ENCODE measurements around the gene FUT7.
"Not testable (repeated sequence)": the region's sequence is repeated elsewhere in the genome, so short reads cannot be mapped to it uniquely, and the experiment has no call there.

The FUT7 gene

DNA sequence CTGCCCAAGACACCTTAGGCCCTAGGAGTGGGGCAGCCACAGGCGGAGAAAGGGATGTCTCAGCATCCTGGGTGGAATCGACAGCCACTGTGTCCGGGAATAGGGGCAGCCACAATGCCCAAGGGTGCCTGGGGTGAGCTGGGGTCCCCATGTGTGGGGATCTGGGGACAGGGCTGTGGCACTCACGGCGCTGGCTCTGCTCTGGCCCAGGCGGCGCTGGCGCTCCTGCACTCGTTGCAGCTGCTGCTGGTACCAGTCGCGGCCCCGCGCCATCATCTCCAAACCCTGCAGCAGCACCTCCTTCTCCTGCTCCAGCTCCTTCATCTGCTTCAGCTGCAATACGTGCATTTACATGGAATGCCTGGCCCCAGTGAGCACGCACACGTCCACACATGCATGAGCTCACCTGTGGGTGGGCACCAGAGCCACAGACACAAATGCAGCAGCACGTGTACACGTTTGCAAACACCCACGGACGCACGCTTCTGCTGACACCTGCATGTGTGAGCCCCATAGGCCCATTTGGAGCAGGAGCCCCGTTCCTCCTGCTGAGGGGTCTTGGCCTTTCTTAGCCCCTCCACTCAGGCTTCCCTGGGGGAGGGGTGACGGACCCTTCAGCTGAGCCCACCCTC is 33.6 kb upstream of the FUT7 start:
- no peak for DNase-seq

DNA sequence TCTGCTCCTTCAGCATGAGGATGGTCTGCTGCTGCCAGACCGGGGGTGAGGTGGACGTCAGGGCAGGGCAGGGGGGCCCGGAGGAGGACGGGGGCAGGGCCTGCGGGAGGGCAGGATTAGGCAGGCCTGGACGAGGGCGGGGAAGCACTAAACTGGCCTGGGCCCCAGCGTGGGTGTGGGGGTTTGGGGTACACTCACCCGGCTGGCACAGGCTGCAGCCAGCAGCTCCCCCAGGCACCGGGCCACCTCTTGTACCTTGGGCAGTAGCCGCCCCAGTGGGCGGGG is 32.9 kb upstream of the FUT7 start:
- DNase-seq: no peak

DNA sequence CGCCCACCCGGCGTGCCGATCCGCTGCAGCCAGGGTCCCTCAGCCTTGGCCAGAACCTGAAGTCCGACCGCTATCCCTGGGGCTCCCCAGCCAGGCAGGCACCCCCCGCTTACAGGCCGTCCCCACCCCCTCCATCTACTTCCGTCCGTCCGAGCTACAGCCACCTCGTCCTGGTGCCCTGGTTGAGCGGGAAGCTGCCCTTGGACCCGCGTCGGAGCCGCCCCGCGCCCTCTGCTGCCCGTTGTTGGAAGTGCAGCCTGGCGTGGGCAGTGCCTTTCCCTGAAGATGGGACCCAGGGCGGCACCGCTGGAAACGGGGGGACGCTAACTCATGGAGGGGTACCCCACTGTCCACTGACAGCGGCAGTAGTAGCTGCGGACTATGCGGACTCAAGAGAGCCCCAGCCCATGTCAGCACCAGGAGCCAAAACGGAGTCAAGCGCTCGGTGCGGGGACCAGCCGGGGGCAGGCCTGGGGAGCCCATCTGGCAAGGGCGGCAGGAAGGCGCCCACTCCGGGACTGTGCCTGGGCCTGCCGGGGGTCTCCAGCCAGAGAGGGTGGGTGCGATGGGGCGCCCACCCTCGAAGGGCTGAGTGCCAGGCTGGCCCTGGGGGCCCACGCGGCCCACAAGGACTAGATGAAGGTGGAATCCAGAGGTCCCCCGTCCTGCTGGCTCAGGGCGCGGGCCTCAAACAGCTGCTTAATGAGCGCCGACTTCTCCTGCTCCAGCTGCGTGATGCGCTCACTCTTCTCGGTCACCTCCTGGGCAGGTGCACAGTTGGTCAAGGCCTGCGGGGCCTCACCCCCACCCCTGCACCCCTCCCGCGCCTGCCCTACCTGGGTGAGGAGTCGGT is 32.4 kb upstream of the FUT7 start:
- peak; percentile 10 for DNase-seq

DNA sequence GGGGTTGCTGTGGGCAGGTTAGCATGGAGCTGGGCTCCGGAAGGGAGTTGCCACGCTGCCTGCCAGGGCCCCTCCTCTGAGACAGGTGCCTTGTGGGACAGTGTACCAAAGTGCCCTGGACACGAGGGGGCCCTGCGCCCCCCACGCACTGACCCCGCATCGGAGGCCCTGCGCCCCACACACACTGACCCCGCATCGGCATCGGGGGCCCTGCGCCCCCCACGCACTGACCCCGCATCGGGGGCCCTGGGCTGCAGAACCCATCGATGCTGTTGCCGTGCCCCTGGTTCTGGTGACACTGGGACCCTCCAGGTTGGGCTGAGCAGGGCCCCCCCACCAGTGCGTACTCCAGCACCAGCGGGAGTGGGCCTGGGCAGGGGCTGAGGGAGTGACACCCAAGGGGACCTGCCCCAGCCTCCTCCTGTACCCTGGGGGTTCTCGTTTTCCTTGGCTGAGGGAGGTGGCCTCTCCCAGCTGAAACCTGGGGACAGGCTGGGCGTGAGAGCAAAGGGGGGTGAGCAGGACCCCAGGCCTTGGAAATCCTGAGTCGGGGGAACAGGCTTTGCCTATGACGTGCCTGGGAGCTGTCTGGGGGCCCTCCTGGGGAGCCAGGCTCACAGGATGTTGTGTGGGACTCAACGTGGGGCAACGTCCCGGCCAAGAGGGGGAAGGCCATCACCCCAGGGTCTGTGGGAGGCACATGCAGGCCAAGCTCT is 31.6 kb upstream of the FUT7 start:
- DNase-seq: no peak

DNA sequence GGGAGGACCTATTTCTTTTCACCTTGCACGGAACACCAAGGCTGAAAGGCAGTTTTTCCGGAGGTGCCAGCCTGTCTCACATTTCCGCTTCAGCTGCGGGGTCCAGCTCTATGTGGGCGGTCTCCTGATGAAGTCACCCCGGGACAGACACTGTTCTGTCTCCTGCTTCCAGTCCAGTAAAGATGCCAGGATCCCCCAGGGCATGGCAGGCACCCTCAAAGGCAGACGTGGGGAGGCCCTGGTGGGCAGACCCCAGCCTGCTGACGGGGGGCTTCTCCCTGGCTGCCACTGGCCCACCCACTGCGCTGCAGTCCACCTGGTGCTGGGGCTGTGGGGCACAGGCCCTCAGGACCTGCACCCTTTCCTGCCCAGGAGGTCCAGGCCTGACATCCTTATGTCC is 30.9 kb upstream of the FUT7 start:
- not testable (repeated sequence) for DNase-seq

DNA sequence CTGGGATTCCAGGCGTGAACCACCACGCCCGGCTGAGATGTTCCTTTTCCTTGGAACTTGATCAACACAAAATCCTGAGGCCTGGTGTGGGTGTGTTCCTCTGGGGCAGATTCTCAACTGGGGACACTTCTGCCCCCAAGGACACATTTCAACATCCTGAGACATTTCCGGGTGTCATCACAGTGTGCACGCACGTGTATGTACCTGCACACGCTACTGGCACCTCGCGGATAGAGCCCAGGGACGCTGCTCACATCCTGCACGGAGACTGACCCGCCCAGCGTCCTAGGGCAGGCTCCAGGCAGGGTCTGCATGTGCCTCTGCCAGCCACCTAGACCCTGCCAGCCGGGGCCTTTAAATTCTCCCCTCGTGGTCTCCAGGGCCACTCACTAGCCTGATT is 30.5 kb upstream of the FUT7 start:
- DNase-seq: no peak

DNA sequence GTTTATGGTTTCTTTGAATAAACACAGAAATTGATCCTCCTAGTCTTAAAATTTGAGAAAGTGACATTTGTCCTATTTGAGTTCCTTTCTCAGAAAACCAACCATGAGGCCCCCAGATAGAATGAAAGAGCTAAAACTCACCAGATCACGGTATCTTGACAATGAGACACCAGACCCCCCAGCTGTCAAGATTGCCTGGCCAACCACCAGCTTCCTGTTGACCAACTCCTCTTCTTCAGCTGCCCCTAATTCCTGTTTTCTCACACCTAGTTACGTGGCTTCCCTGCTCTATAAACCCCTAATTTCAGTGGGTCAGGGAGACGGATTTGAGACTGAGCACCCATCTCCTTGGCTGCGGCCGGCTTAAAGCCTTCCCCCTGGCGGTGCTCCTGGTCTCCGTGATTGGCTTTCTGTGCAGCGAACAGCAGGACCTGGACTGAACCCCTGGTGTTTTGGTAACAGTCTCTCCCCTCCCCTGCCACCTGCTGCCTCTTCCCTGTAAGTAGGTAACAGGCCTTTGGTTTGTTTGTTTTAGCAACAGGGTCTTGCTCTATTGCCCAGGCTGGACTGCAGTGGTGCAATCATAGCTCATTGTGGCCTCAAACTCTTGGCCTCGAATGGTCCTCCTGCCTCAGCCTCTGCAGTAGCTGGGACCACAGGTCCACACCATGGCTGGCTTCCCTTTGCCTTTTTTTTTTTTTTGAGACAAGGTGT is 26.8 kb upstream of the FUT7 start:
- peak; percentile 44 for DNase-seq

DNA sequence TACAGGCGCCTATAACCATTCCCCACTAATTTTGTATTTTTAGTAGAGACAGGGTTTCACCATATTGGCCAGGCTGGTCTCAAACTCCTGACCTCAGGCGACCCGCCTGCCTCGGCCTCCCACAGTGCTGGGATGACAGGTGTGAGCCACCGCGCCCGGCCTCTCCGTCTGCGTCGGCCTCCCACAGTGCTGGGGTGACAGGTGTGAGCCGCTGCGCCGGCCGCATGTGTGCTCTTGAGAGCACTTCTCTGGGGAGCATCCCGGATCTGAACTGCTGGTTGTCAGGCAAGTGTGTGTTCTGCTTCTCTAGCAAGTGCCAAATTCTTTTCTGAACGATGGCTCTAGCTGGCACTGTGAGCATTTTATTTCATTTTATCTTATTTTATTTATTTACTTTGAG is 25.7 kb upstream of the FUT7 start:
- DNase-seq: peak; percentile 47

DNA sequence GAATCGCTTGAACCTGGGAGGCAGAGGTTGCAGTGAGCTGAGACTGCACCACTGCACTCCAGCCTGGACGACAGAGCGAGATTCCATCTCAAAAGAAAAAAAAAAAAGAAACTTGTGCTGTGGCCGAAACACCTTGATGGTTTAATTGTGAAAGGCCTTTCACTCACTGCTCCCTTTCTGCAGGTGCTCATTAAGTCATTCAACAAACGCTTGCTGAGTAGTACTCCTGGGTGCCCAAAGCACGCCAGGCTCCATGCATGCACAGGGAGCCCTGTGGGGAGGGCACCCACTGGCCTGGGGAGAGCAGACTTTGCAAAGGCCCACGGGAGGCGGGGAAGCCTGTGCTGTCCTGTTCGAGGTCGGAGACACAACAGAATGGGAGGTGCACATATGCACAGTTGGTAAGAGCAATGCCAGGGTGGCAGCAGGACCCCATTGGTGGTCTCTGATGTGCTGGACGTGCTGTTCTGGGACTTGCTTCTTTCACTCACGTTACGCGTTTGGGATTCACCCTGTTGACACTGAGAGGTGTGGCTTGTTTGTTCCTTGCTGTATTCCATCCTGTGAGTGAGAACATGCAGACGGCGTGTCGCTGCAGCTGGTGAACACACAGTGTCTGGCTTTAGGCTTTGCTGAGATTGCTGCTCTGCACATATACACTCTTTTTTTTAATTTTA is 25.0 kb upstream of the FUT7 start:
- DNase-seq: peak; percentile 15

DNA sequence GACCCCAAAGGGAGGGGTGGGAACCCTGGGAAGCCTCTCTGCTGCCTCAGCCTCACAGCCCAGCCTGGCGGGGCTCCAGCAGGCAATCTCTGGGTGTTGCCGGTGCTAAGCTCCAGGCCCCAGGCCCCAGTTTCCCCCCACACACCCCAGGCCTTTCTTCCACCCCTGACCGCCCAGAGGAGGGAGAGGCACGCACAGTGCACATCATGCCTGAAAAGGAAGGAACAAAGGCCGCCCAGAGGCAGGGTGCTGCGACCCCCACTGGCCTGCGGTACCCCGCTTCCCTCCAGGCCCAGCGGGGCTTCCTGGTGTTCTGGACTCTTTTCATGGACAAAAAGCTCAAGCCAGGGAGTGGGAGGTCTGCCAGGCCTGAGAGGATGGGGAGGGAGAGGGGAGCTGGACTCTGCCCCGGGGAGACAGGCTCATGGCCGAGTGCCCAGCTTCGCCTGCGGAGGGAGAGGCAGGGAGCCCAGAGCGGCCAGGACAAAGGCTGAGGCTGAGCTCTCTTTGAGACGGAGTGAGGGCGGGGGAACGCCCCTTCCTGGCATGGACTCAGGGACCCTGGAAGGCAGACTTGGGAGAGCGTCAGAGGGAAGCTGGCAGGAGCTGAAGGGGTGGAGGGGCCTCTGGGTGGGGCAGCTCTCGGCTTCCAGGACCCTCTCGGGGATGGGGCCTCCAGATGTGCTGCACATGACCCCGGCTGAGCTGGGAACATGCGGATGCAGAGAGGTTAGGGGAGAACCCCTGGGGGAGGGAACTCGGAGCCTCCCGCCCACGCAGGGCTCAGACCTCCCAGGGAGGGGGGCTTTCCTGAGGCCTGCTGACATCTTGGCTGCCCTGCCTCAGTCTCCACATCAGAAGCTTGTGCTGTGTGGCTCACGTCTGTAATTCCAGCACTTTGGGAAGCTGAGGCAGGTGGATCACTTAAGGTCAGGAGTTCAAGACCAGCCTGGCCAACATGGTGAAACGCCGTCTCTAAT is 23.8 kb upstream of the FUT7 start:
- DNase-seq: peak; percentile 95

DNA sequence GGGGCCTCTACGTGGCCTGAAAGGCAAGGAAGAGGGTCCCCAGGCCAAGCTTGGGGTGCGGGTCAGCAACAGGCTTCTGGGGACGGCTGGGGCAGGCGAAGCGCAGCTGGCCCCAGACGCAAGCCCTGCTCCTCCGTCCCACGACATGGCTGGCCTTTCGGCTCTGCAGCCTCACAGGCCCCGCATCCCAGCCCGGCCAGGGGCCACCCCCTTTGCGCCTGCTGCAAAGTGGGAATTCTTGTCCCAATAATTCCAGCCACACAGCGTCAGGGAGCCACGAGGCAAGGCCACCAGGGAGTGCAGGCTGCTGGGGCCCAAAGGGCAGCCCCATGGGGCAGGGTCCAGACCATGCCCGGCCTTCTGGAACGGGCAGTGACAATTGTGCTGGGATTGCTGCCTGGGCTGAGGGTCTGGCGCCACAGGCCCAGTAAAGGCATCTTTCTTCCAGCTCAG is 23.1 kb upstream of the FUT7 start:
- no peak for DNase-seq

DNA sequence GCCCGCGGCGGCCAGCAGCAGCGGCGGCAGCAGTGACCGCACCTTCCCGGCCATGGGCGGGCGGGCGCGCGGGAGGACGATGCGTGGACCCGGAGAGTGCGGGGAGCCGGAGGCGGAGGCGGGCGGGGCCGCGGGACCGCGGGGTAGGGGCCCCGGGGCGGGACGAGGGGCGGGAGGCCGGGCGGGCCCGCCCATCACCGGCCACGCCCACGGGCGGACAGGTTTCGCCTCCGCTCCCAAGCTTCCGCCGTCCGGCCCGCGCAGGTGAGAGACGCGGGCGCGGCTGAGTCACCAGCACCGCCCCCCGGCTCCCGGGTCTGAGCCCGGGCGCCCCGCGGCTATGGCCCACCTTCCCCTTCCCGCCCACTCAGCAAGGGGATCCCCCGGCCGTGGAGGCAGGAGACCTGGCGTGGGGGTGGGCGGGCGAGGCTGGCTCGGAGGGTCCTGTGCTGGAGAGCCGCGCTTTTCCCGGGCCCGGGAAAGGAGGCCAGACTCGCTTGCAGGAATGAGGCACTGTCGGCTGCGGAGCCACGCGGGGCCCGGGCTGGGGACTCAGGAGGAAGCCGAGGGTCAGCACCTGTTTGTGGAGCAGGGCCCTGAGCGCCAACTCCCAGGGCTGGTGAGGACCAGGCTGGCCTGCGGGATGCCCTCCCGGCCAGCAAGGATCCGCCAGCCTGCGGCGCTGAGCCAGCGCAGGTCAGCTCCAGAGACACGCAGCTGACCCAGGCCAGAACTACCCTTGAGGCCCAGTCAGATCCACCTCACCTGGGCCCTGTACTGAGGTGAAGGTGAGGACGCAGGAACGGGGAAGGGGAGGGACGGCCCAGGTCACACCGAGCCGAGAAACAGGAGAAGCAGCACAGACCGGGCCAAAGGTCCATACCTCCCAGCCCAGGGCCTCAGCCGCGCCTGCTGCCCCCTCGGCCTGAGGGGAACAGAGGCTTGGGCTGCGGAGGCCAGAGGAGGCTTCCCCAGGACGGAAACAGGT is 22.4 kb upstream of the FUT7 start, which contains the start of gene ENTPD2:
ENTPD2 (minus strand) TSS at position 118 of the 988 bp plus-strand sequence; CDS start at position 54, 64 bp downstream.
- no peak for DNase-seq

DNA sequence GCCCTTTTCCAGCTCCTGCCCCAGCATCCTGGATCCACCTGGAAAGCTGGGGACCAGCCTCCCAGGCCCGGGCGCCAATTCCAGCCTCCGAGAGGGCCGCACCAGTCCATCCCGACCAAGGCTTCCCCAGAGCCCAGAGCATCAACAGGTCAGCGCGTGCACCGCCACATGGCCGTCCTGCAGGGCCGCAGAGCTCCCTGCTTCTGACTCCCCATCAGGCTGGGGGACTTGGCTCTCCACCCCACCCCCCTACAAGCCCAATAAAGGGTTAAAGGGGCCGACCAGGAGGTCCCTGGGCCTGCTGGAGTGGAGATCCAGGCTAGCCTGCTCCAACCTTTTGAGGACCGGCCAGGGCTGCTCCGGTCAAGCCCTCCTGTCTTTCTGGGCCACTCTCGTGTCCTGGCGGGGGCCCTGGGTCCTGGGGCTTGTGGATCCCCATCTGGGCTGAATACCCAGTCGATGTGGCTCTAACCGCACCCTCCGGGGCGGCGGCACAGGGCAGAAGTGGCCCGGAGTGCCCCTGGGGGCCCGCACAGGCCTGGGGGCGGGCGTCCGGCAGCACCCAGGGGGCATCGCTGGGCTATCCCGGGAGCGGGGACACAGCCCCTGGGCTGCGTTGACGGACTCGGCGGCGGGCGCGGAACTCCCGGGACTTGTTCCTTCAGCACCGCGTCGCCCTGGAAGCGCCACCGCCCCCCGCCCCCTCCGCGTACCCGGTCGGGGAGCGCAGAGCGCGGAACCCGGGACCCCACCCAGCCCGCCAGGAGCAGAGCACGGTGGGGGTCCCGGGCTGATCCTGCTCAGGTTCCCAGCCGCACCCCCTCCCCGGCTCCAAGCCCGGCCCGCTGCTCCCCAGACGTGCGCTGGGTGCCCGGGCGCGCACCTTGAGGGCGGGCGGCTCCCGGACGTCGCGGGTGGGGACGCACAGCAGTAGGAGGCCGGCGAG is 21.4 kb upstream of the FUT7 start:
- no peak for DNase-seq

DNA sequence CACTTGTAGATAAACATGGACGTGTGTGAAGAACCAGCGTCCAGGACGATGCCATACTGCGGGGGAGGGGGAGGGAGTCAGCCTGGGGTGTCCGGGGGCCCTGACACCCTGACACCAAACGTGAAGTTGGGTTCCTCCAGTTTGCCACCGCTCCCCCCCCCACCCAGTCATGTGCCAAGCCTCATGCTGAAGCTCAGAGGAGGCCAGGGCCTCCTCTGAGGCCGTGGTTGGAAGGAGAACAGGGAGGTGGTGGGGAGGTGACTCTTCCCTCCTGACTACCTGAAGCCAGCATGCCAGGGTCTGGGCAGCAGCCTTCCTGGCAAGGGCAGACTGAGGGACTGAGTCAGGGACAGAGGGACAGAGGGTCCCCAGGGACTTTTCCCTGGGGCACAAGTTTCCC is 20.4 kb upstream of the FUT7 start:
- DNase-seq: no peak

DNA sequence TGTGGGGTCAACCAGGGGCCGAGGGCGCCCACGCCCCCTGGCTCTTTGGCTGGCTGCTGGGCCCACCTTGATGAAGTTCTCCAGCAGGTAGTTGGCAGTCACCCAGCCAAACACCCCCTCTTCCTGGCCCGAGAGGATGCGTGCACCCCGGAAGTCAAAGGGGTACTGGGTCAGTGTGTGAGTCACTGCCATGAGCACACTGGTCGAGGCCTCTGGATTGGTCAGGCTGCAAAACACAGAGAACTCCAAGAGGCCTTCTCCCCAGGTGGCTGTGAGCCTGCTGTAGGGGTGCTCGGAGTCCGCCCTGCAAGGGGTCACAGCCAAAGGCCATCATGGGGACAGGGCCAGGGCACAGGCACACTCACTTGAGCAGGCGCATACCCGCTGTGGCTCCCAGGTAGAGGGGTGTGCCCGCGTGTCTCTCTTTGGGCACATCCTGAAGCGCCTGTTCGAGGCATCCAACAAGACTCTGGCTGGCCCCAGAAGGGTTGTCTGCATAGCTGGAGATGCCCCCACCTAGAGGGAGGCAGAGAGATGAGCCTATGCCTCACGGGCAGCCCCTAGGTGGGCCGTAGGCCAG is 19.3 kb upstream of the FUT7 start:
- no peak for DNase-seq

DNA sequence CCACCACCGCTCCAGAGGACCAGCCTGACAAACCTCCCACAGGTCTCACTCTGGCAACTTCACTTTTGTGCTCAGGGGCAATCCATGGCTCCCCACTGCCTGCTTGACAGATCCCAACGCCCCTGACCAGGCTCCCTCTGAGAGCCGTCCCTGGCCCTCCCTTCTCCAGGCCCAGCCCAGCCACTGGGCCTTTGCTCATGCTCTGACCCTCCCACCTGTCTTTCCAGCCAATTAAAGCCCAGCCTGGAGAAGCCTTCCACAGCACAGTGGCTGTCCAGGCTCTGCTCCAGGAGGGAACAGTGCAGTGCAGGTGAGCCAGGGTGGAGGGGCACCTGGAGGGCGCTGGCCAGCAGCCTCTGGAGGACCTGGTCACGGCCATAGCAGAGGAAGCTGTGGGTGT is 18.7 kb upstream of the FUT7 start:
- DNase-seq: no peak

DNA sequence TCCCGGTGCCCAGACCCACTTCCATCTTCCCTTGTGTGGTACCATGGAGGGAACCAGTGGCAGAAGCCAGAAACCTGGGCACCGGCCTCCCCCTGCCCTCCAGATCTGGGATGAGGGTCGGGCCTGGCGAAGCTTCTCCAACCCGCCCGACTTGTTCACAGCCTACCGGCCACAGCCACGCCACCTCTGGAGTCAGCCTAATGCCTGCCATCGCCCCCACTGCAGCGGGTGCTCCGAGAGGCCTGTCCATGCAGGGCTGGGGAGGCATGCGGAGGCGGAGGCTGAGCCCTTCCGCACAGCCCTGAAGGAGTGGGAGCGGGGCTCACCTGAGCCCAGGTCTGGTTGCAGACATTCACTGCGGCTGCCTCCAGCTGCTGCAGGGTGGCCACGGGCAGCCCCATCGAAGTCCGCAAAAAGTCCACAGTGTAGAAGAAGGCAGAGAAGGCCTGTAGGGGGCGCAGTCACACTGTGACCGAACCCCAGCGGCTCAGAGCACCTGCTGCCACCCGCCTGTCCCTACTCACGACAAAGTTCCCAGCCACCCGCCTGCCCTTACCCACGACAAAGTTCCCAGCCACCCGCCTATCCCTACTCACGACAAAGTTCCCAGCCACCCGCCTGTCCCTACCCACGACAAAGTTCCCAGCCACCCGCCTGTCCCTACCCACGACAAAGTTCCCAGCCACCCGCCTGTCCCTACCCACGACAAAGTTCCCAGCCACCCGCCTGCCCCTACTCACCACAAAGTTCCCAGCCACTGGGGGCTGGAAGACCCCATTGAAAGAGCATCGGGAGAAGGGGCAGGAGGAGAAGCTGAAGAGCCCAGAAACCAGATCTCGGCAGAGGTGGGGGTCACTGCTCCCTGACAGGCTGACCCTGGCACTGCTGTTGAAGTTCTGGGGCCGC is 17.9 kb upstream of the FUT7 start:
- peak; percentile 61 for DNase-seq

Data from NCI-H1092 (cell line).